ENCODE measurements around the gene ZNF668. TPM values are rescaled to one million over a fixed set of nuclear protein-coding genes. Genes with fewer than 3 reads are reported as not detected.
"Not testable (repeated sequence)": the region's sequence is repeated elsewhere in the genome, so short reads cannot be mapped to it uniquely, and the experiment has no call there.

ZNF668 gene
- total RNA-seq, 1 experiment from 2014 or later = 13.2 TPM

- no peak for DNase-seq (ENCODE audit: low read depth in 1 of 2, low spot score in 2 of 2)
Measured at GRCh38 chr16:31038993-31039392, 35.0 kb downstream of the ZNF668 start.

GRCh38 chr16:31036691-31037090, 37.3 kb downstream of the ZNF668 start:
- H3K27ac ChIP-seq = no peak overlapping the region
- no peaks in the 10 kb centered on the region for H3K27me3 ChIP-seq (replicated peaks)
- peaks cover 33% of the 10 kb centered on the region for H3K36me3 ChIP-seq
- no peak overlapping the region for H3K4me3 ChIP-seq
- peaks cover 11% of the 10 kb centered on the region for H3K4me1 ChIP-seq (replicated peaks)
- no peak for DNase-seq (ENCODE audit: low read depth in 1 of 2, low spot score in 2 of 2)
- no peaks in the 10 kb centered on the region for H3K9me3 ChIP-seq (replicated peaks)

More at GRCh38 chr16:31038993-31039392, 35.0 kb downstream of the ZNF668 start:
- H3K27me3 ChIP-seq (replicated peaks) = no peaks in the 10 kb centered on the region
- H3K36me3 ChIP-seq = peaks cover 39% of the 10 kb centered on the region
- H3K27ac ChIP-seq = no peak overlapping the region
- no peak overlapping the region for H3K4me3 ChIP-seq
- 0 out of 2 replicates have a peak, but pooled peaks cover 4% of the 10 kb centered on the region for H3K4me1 ChIP-seq (replicated peaks)
- H3K9me3 ChIP-seq (replicated peaks) = no peaks in the 10 kb centered on the region

- peaks cover 19% of the 10 kb centered on the region for H3K36me3 ChIP-seq
- no peaks in the 10 kb centered on the region for H3K27me3 ChIP-seq (replicated peaks)
- peak; percentile 70 to 88 for DNase-seq (ENCODE audit: low read depth in 1 of 2, low spot score in 2 of 2)
- H3K4me3 ChIP-seq = peak overlapping the region; percentile 72
- no peaks in the 10 kb centered on the region for H3K9me3 ChIP-seq (replicated peaks)
- peaks cover 11% of the 10 kb centered on the region for H3K4me1 ChIP-seq (replicated peaks)
- H3K27ac ChIP-seq = no peak overlapping the region
Measured at GRCh38 chr16:31033709-31034492, 40.1 kb downstream of the ZNF668 start.

- Histone ChIP-seq H3K27me3 (replicated peaks) (no peaks in the 10 kb centered on the region), H3K9me3 (replicated peaks) (no peaks in the 10 kb centered on the region), H3K36me3 (peaks cover 19% of the 10 kb centered on the region), H3K27ac (peak within 1 kb of the TSS; percentile 94), H3K4me3 (peak within 1 kb of the TSS; percentile 72), H3K4me1 (replicated peaks) (peaks cover 11% of the 10 kb centered on the region)
- DNase-seq (ENCODE audit: low read depth in 1 of 2, low spot score in 2 of 2) = peak; percentile 94 to 97
Measured at GRCh38 chr16:31032736-31033708, 41.0 kb downstream of the ZNF668 start, which contains the start of gene STX4. STX4 (plus strand) TSS chr16:31033558; CDS start chr16:31033806, 248 bp downstream.

- Histone ChIP-seq H3K27me3 (replicated peaks) (no peaks in the 10 kb centered on the region), H3K9me3 (replicated peaks) (no peaks in the 10 kb centered on the region), H3K36me3 (peaks cover 19% of the 10 kb centered on the region), H3K27ac (no peak overlapping the region), H3K4me3 (no peak overlapping the region), H3K4me1 (replicated peaks) (peaks cover 11% of the 10 kb centered on the region)
- no peak for DNase-seq (ENCODE audit: low read depth in 1 of 2, low spot score in 2 of 2)
Measured at GRCh38 chr16:31031276-31031675, 42.8 kb downstream of the ZNF668 start.

DNA sequence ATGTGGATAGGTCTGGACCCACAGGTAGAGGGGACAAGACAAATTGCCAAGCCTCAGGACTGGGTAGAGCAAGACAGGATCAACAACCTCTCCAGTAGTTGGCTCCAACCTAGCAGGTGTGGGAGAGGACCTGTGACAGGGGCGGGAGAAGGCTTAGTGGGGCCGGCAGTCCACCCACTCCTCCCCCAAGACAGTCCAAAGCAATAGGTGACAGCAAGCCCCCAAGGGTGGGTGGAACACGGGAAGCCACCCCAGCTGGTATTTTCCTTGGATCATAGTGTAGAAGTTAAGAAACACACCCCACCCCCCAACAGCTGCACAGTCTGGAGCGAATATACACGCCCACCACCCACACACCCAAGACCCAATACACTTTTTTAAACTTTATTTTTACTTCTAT, 44.8 kb downstream of the ZNF668 start:
- DNase-seq (ENCODE audit: low read depth in 1 of 2, low spot score in 2 of 2) = no peak
- Histone ChIP-seq H3K27me3 (replicated peaks) (no peaks in the 10 kb centered on the region), H3K4me1 (replicated peaks) (peaks cover 8% of the 10 kb centered on the region), H3K4me3 (no peak overlapping the region), H3K9me3 (replicated peaks) (no peaks in the 10 kb centered on the region), H3K36me3 (0 out of 2 replicates have a peak, but pooled peaks cover 3% of the 10 kb centered on the region), H3K27ac (no peak overlapping the region)

- Histone ChIP-seq H3K36me3 (no peaks in the 10 kb centered on the region), H3K4me1 (replicated peaks) (no peaks in the 10 kb centered on the region), H3K4me3 (no peak overlapping the region), H3K27ac (no peak overlapping the region), H3K27me3 (replicated peaks) (no peaks in the 10 kb centered on the region), H3K9me3 (replicated peaks) (no peaks in the 10 kb centered on the region)
- DNase-seq (ENCODE audit: low read depth in 1 of 2, low spot score in 2 of 2) = no peak
Measured at GRCh38 chr16:31025339-31025738, 48.7 kb downstream of the ZNF668 start.

GRCh38 chr16:31023627-31024226, 50.3 kb downstream of the ZNF668 start:
- Histone ChIP-seq H3K36me3 (no peaks in the 10 kb centered on the region), H3K9me3 (replicated peaks) (no peaks in the 10 kb centered on the region), H3K27me3 (replicated peaks) (no peaks in the 10 kb centered on the region), H3K4me3 (no peak overlapping the region), H3K4me1 (replicated peaks) (no peaks in the 10 kb centered on the region), H3K27ac (no peak overlapping the region)
- no peak for DNase-seq (ENCODE audit: low read depth in 1 of 2, low spot score in 2 of 2)

GRCh38 chr16:31023252-31023602, 50.8 kb downstream of the ZNF668 start:
- H3K36me3 ChIP-seq = no peaks in the 10 kb centered on the region
- no peak overlapping the region for H3K4me3 ChIP-seq
- no peaks in the 10 kb centered on the region for H3K9me3 ChIP-seq (replicated peaks)
- no peaks in the 10 kb centered on the region for H3K27me3 ChIP-seq (replicated peaks)
- H3K4me1 ChIP-seq (replicated peaks) = no peaks in the 10 kb centered on the region
- no peak for DNase-seq (ENCODE audit: low read depth in 1 of 2, low spot score in 2 of 2)
- H3K27ac ChIP-seq = no peak overlapping the region

DNA sequence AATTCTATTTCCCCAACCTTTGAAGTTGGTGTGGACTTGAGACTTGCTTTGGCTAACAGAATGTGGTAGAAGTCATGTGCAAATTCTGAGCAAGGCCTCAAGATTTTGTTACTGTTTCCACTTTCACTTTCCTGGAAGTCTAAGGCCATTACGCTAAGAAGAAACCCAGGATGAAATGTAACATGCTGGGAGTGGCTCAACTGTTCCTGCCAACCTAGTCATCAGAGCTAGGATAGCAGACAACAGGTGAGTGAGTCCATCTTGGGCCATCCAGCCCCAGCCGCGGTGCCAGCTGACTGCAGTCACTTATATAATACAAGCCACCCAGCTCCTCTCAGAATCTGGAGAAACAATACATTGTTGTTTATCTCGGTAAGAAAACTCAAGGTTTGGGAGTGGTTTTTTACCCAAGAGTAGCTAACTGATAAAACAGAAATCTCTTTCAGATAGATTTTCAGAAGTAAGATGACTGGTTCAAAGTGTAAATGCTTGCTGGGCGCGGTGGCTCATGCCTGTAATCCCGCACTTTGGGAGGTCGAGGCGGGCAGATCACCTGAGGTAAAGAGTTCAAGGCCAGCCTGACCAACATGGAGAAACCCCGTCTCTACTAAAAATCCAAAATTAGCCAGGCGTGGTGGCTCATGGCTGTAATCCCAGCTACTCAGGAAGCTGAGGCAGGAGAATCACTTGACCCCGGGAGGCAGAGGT, 51.3 kb downstream of the ZNF668 start:
- H3K27ac ChIP-seq = no peak overlapping the region
- no peak overlapping the region for H3K4me3 ChIP-seq
- H3K9me3 ChIP-seq (replicated peaks) = no peaks in the 10 kb centered on the region
- no peaks in the 10 kb centered on the region for H3K27me3 ChIP-seq (replicated peaks)
- H3K36me3 ChIP-seq = no peaks in the 10 kb centered on the region
- DNase-seq (ENCODE audit: low read depth in 1 of 2, low spot score in 2 of 2) = no peak
- H3K4me1 ChIP-seq (replicated peaks) = no peaks in the 10 kb centered on the region

DNA sequence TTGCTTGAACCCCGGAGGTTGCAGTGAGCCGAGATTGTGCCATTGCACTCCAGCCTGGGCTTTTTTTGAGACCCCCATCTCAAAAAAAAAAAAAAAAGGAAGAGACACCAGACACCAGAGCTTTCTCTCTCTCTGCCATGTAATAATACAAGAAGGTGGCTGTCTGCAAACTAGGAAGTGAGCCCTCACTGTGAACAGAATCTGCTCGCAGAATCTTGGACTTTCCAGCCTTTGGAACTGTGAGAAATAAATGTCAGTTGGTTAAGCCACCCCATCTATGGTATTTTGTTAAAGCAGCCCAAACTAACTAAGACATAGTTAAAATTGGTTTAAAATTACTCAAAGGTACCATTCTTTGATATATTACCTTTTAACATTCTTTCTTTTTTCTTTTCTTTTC, 53.5 kb downstream of the ZNF668 start:
- Histone ChIP-seq H3K27me3 (replicated peaks) (no peaks in the 10 kb centered on the region), H3K36me3 (no peaks in the 10 kb centered on the region)
- no peak for DNase-seq (ENCODE audit: low read depth in 1 of 2, low spot score in 2 of 2)

DNA sequence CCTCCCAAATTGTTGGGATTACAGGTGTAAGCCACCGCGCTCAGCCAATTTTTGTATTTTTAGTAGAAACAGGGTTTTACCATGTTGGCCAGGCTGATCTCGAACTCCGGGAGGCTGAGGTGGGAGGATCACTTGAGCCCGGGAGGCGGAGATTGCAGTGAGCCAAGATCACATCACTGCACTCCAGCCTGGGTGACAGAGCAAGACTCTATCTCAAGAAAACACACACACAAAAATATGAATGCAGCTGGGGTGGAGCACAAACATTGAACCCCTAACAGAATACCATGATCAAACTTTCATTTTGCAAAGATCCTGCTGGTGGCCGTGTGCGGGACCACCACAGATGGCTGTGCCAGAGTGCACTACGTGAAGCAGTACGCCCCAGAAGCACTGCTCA, 56.3 kb downstream of the ZNF668 start:
- not testable (repeated sequence) for H3K4me1 ChIP-seq (replicated peaks); H3K27me3 ChIP-seq (replicated peaks); H3K27ac ChIP-seq; DNase-seq (ENCODE audit: low read depth in 1 of 2, low spot score in 2 of 2); H3K36me3 ChIP-seq; H3K9me3 ChIP-seq (replicated peaks); H3K4me3 ChIP-seq

More for the DNA sequence above, 53.5 kb downstream of the ZNF668 start:
- Histone ChIP-seq H3K4me3 (no peak overlapping the region), H3K4me1 (replicated peaks) (no peaks in the 10 kb centered on the region), H3K27ac (no peak overlapping the region), H3K9me3 (replicated peaks) (no peaks in the 10 kb centered on the region)

DNA sequence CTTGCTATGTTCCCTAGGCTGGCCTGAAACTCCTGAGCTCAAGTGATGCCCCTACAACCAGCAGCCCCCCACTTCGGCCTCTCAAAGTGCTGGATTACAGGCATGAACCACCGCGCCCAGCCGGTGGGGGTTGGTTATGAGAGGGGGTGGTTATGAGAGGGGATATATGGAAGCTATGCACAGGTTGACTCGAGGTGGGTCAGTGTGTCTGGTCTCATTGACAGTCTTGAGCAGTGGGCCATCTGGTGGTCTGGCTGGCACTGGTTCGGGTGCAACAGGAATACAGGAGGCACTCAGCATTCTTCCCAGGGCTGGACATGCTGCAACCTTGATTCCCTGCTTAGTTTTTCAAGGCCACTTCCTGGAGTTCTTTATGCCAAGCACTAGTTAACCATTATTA, 58.0 kb downstream of the ZNF668 start:
- no peak for DNase-seq (ENCODE audit: low read depth in 1 of 2, low spot score in 2 of 2)
- Histone ChIP-seq H3K27me3 (replicated peaks) (peaks cover 8% of the 10 kb centered on the region), H3K4me1 (replicated peaks) (no peaks in the 10 kb centered on the region), H3K4me3 (no peak overlapping the region), H3K36me3 (no peaks in the 10 kb centered on the region), H3K27ac (no peak overlapping the region), H3K9me3 (replicated peaks) (no peaks in the 10 kb centered on the region)
